ENCODE results near the gene CLIC4.
A peak's percentile ranks its signal among the peaks of the same experiment; 100 is the strongest.
"Not testable (repeated sequence)": the region's sequence is repeated elsewhere in the genome, so short reads cannot be mapped to it uniquely, and the experiment has no call there.

The CLIC4 gene

GRCh38 chr1:24752305-24752704 lies 7.1 kb downstream of the CLIC4 start:
- ATAC-seq, result no peak
- no peak for TF ChIP-seq PPARA (CRISPR knock-in tag; IDR thresholded peaks at IDR 0.05; ENCODE audit: borderline replicate concordance)

- no peak for TF ChIP-seq BACH2 (CRISPR knock-in tag; IDR thresholded peaks at IDR 0.05; ENCODE audit: borderline replicate concordance)
- TF ChIP-seq ZC3H10 (CRISPR knock-in tag; IDR thresholded peaks at IDR 0.05), result no peak
- no peak for TF ChIP-seq GLIS3 (CRISPR knock-in tag; IDR thresholded peaks at IDR 0.05)
- TF ChIP-seq ZNF70 (CRISPR knock-in tag; IDR thresholded peaks at IDR 0.05), result no peak
- no peak for TF ChIP-seq PATZ1 (CRISPR knock-in tag; IDR thresholded peaks at IDR 0.05; ENCODE audit: borderline replicate concordance)
- no peak for TF ChIP-seq PPARA (CRISPR knock-in tag; IDR thresholded peaks at IDR 0.05; ENCODE audit: borderline replicate concordance)
- ATAC-seq, result peak; percentile 20; the same call in 2 of the 3 replicates
Measured at GRCh38 chr1:24754229-24754628, 9.0 kb downstream of the CLIC4 start.

GRCh38 chr1:24755323-24755722 lies 10.1 kb downstream of the CLIC4 start:
- ATAC-seq, result not testable (repeated sequence)

GRCh38 chr1:24756395-24756794 lies 11.1 kb downstream of the CLIC4 start:
- TF ChIP-seq PATZ1 (CRISPR knock-in tag; IDR thresholded peaks at IDR 0.05; ENCODE audit: borderline replicate concordance) (no peak), POU6F1 (CRISPR knock-in tag; IDR thresholded peaks at IDR 0.05; ENCODE audit: borderline replicate concordance, low read depth) (no peak), CSRNP3 (CRISPR knock-in tag; IDR thresholded peaks at IDR 0.05) (no peak), ESRRG (CRISPR knock-in tag; IDR thresholded peaks at IDR 0.05) (no peak), ZNF70 (CRISPR knock-in tag; IDR thresholded peaks at IDR 0.05) (no peak)
- no peak for ATAC-seq

- ATAC-seq, result no peak
- TF ChIP-seq ZNF8 (CRISPR knock-in tag; IDR thresholded peaks at IDR 0.05) (no peak), ZFP30 (CRISPR knock-in tag; IDR thresholded peaks at IDR 0.05) (no peak), RARB (CRISPR knock-in tag; IDR thresholded peaks at IDR 0.05) (no peak), POU6F1 (CRISPR knock-in tag; IDR thresholded peaks at IDR 0.05; ENCODE audit: borderline replicate concordance, low read depth) (no peak), TOX (CRISPR knock-in tag; IDR thresholded peaks at IDR 0.05; ENCODE audit: borderline replicate concordance) (no peak), ZC3H10 (CRISPR knock-in tag; IDR thresholded peaks at IDR 0.05) (no peak), CSRNP3 (CRISPR knock-in tag; IDR thresholded peaks at IDR 0.05) (no peak), ZNF70 (CRISPR knock-in tag; IDR thresholded peaks at IDR 0.05) (no peak), ESRRG (CRISPR knock-in tag; IDR thresholded peaks at IDR 0.05) (no peak), CREB5 (CRISPR knock-in tag; IDR thresholded peaks at IDR 0.05; ENCODE audit: low read depth) (no peak), TSHZ2 (CRISPR knock-in tag; IDR thresholded peaks at IDR 0.05) (no peak), ISL1 (CRISPR knock-in tag; IDR thresholded peaks at IDR 0.05) (no peak), SNAI2 (CRISPR knock-in tag; IDR thresholded peaks at IDR 0.05) (no peak), ZFP3 (CRISPR knock-in tag; IDR thresholded peaks at IDR 0.05) (no peak), OSR1 (CRISPR knock-in tag; IDR thresholded peaks at IDR 0.05) (no peak), ARNTL (CRISPR knock-in tag; IDR thresholded peaks at IDR 0.05; ENCODE audit: borderline replicate concordance, low read depth) (no peak)
Measured at GRCh38 chr1:24759492-24759891, 14.2 kb downstream of the CLIC4 start.
